ENCODE data around the gene SEC31A. TPM values are rescaled to one million over a fixed set of nuclear protein-coding genes. Genes with fewer than 3 reads are reported as not detected.

Gene SEC31A
- total RNA-seq, 1 donor from 2014 or later, result 210 TPM

- Histone ChIP-seq H3K36me3 (no peaks in the 10 kb centered on the region), H3K4me1 (peaks cover 10% of the 10 kb centered on the region), H3K79me2 (ENCODE audit: low read depth) (no peaks in the 10 kb centered on the region), H3K27ac (no peak overlapping the region), H3K4me3 (no peak overlapping the region), H3K4me2 (no peak overlapping the region), H3K9ac (no peak overlapping the region), H3K9me3 (ENCODE audit: low read depth) (no peaks in the 10 kb centered on the region), H2AFZ (replicated peaks) (no peak overlapping the region), H4K20me1 (ENCODE audit: low read depth) (no peaks in the 10 kb centered on the region), H3F3A (ENCODE audit: low read depth) (peaks cover 18% of the 10 kb centered on the region), H3K27me3 (peaks cover 96% of the 10 kb centered on the region)
- Mint-ChIP-seq H3K4me3 (no peak overlapping the region), H3K27me3 (ENCODE audit: insufficient read depth, low read depth) (no peaks in the 10 kb centered on the region), H3K9me3 (no peaks in the 10 kb centered on the region), H3K36me3 (no peaks in the 10 kb centered on the region), H3K27ac (no peak overlapping the region), H3K4me1 (peaks cover 18% of the 10 kb centered on the region)
- no peak for DNase-seq (ENCODE audit: low spot score)
- TF ChIP-seq EZH2phosphoT487 (IDR thresholded peaks at IDR 0.05), result no peak
- TF ChIP-seq EZH2 (IDR thresholded peaks at IDR 0.05), result no peak
- no peak for TF ChIP-seq CTCF (IDR thresholded peaks at IDR 0.05)
Observed at GRCh38 chr4:82803746-82804145, 87.2 kb downstream of the SEC31A start.

- no peaks in the 10 kb centered on the region for H3K9me3 Mint-ChIP-seq
- TF ChIP-seq CTCF (IDR thresholded peaks at IDR 0.05) (no peak), EZH2phosphoT487 (IDR thresholded peaks at IDR 0.05) (no peak), EZH2 (IDR thresholded peaks at IDR 0.05) (no peak)
Observed at GRCh38 chr4:82802911-82803310, 88.0 kb downstream of the SEC31A start.

GRCh38 chr4:82801910-82802521 lies 88.9 kb downstream of the SEC31A start:
- Histone ChIP-seq H3K4me2 (no peak overlapping the region), H3K27ac (no peak overlapping the region), H3K79me2 (ENCODE audit: low read depth) (no peaks in the 10 kb centered on the region), H3K27me3 (peaks cover 97% of the 10 kb centered on the region), H3K9ac (no peak overlapping the region), H2AFZ (replicated peaks) (no peak overlapping the region), H3K36me3 (no peaks in the 10 kb centered on the region), H3K4me3 (no peak overlapping the region), H4K20me1 (ENCODE audit: low read depth) (peaks cover 6% of the 10 kb centered on the region), H3K4me1 (peaks cover 11% of the 10 kb centered on the region), H3F3A (ENCODE audit: low read depth) (peaks cover 27% of the 10 kb centered on the region), H3K9me3 (ENCODE audit: low read depth) (no peaks in the 10 kb centered on the region)
- Mint-ChIP-seq H3K4me1 (peaks cover 18% of the 10 kb centered on the region), H3K36me3 (no peaks in the 10 kb centered on the region), H3K4me3 (no peak overlapping the region), H3K27me3 (ENCODE audit: insufficient read depth, low read depth) (peaks cover 2% of the 10 kb centered on the region), H3K9me3 (no peaks in the 10 kb centered on the region), H3K27ac (no peak overlapping the region)
- TF ChIP-seq CTCF (IDR thresholded peaks at IDR 0.05), result peak; percentile 48
- no peak for TF ChIP-seq EZH2phosphoT487 (IDR thresholded peaks at IDR 0.05)
- DNase-seq (ENCODE audit: low spot score), result no peak

More at GRCh38 chr4:82802911-82803310, 88.0 kb downstream of the SEC31A start:
- H4K20me1 ChIP-seq (ENCODE audit: low read depth), result no peaks in the 10 kb centered on the region
- H3K9ac ChIP-seq, result no peak overlapping the region
- no peak for DNase-seq (ENCODE audit: low spot score)
- no peaks in the 10 kb centered on the region for H3K9me3 ChIP-seq (ENCODE audit: low read depth)
- H3K4me3 ChIP-seq, result no peak overlapping the region
- H3K4me3 Mint-ChIP-seq, result no peak overlapping the region
- peaks cover 10% of the 10 kb centered on the region for H3K4me1 ChIP-seq
- H3K4me2 ChIP-seq, result no peak overlapping the region
- no peak overlapping the region for H3K27ac Mint-ChIP-seq
- no peaks in the 10 kb centered on the region for H3K27me3 Mint-ChIP-seq (ENCODE audit: insufficient read depth, low read depth)
- H2AFZ ChIP-seq (replicated peaks), result no peak overlapping the region
- H3K27me3 ChIP-seq, result peaks cover 96% of the 10 kb centered on the region
- H3K36me3 Mint-ChIP-seq, result no peaks in the 10 kb centered on the region
- no peaks in the 10 kb centered on the region for H3K79me2 ChIP-seq (ENCODE audit: low read depth)
- peaks cover 18% of the 10 kb centered on the region for H3F3A ChIP-seq (ENCODE audit: low read depth)
- H3K27ac ChIP-seq, result no peak overlapping the region
- peaks cover 18% of the 10 kb centered on the region for H3K4me1 Mint-ChIP-seq
- no peaks in the 10 kb centered on the region for H3K36me3 ChIP-seq

Data from neural progenitor cell (in vitro differentiated cells).